Renal cortical epithelial cell (primary cell): ENCODE measurements around the gene ATOX1. TPM values are rescaled to one million over a fixed set of nuclear protein-coding genes. Genes with fewer than 3 reads are reported as not detected.
"Not testable (repeated sequence)": the region's sequence is repeated elsewhere in the genome, so short reads cannot be mapped to it uniquely, and the experiment has no call there.

Experiments
- DNase-seq: peaks from one replicate; pipeline ENCODE4 v3.0.0-alpha.2; 2011; ENCODE audit warnings: low read depth
- total RNA-seq: library from RNA; depleted of rRNA; stranded (reverse); fragments of >200 nt; gene quantifications from 2 replicates; pipeline ENCODE4 v1.2.3, GENCODE V29; 2014

ATOX1 gene, protein sequence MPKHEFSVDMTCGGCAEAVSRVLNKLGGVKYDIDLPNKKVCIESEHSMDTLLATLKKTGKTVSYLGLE
- 69.1 and 78.5 TPM in 2 replicates for total RNA-seq

DNA sequence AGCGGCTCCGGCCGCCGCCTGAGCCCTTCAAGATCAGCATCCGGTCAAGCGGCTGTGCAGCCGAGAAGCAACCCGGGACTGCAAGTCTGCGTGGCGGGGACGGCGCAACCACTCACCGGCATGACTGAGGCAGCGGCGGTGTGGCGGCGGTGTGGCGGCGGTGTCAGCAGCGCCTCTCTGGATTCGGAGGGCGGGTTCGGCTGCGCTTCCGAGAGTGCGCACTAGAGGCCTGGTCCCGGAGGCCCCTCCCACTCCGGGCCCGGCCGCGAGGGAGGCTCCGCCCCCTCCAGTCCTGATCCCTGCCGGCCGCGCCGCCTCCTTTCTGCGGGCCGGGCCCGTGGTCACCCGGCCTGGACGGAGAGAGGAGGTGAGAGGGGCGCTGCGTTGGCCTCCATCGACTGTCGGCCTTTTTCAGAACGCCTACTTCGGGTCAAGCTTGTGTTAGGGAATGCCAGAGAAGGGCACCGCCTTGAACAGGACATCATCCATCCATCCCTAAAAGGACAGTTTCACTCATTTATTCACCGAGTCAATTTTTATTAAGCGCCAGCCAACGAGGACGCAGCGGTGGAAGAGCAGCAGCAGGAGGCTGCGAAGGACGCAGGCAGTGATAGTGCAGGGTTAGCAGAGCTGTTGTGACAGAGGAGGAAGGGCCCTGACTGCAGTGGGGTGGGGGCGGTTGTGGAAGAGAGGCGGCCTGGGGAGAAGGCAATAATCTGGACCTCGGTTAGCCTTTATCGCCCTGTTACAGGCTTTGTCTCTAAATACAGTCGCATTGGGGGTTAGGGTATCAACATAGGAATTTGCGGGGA lies at the start of gene ATOX1:
Gene ATOX1, minus strand, starts transcription at position 202 of the 812 bp plus-strand sequence. Its CDS starts 80 bp downstream, at position 122.
- DNase-seq = peak; percentile 65

DNA sequence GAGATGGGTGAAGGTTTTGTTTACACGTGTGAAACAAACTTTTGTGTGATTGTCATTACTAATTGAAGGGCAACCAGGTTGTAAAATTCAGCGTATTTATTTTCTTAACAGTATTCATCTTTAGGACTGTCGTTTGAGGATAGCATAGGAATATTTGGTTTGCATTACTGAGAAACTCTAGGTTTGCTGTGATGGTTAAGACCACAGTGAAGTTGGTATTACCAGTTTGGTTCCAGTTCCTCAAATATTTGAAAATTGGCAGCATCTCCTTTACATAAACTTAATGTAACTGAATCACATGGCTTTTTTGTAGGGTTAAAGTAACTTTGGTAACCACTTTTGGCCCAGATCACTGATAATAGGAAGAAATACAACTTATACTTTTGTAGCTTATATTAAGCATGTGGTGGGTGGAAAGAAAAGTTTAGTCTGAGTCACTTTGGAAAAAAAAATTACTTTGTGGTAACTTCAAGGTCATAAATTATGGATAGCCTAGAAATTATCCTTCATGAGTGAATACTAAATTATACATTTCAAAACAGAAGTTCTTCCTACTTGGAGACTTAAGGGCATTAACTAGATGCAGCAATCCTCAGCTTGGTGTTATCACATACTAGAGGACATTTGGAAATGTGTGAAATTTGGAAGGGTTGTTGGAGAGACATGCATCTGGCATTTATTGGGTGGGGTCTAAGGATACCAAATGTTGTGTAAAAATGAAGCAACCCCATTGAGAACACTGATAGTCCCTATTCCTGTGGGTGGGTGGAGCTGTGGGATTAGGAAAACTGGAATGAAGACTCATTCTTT lies 47.2 kb upstream of the ATOX1 start:
- DNase-seq = no peak

DNA sequence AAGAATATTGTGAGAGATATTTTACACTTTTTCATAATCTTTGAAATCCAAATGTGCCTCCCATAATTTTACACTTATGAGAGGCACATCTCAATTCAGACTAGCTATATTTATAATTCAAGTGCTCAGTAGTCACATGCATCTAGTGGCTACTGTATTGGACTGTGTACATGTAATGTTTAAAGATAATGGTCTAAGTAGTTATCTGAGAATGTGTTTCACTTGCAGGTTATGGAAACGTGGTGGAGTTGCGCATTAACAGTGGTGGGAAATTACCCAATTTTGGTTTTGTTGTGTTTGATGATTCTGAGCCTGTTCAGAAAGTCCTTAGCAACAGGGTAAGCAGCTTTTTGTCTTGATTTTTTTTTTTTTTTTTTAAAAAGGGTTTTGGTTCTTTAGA lies 42.1 kb upstream of the ATOX1 start:
- DNase-seq = no peak

DNA sequence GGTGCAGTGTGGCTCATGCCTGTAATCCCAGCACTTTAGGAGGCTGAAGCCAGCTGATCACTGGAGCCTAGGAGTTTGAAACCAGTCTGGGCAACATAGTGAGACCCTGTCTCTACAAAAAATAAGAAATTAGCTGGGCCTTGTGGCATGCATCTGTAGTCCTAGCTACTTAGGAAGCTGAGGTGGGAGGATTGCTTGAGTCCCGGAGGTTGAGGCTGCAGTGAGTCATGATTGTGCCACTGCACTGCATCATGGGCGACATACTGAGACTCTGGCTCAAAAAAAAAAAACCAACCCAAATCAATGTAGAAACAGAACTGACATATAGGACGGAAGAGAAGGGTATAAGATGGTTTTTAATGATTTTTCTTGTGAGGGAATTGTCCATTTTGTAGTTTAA lies 41.0 kb upstream of the ATOX1 start:
- peak; percentile 17 for DNase-seq

DNA sequence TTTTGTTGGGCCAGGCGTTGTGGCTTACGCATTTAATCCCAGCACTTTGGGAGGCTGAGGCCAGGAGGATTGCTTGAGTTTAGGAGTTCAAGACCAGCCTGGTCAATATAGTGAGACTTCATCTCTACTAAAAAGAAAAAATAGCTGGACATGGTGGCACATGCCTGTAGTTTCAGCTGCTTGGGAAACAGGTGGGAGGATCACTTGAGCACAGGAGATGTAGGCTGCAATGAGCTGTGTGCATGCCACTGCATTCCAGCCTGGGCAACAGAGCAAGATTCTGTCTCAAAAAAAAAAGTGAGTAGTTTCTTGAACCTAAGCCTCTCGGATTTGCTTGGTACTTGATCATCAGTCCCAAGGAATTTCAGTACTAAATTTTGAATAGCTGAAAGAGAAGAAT lies 40.2 kb upstream of the ATOX1 start:
- no peak for DNase-seq

DNA sequence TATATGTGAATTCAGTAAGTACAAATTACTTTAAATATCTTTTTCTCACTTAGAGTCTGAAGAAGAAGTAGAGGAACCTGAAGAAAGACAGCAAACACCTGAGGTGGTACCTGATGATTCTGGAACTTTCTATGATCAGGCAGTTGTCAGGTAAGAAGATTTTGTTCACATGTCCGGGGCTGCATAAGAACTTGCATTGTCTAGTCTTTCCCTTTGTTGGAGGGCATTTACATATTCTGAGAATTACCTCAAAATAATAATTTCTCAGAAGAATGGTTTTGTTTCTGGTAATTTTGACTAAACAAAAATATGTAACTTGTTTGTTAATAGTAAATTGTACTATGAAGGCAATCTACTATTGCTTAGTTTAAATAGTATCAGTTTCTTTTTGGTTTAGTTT lies 37.0 kb upstream of the ATOX1 start:
- DNase-seq = no peak

DNA sequence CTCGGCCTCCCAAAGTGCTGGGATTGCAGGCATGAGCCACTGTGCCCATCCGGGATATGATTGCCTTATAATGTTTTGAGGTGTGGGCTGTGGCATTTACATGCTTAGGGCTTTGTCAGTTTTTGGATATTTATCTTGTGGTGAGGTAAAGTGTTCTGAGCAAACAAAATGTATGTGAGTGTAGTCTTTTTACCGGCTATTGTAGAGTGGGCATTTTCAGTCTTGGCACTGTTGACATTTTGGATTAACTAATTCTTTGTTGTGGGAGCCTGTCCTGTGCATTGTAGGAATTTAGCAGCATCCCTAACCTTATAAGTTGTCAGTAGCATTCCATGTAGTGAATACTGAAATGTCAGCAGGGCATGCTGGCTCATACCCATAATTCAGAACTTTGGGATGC lies 34.9 kb upstream of the ATOX1 start:
- no peak for DNase-seq

DNA sequence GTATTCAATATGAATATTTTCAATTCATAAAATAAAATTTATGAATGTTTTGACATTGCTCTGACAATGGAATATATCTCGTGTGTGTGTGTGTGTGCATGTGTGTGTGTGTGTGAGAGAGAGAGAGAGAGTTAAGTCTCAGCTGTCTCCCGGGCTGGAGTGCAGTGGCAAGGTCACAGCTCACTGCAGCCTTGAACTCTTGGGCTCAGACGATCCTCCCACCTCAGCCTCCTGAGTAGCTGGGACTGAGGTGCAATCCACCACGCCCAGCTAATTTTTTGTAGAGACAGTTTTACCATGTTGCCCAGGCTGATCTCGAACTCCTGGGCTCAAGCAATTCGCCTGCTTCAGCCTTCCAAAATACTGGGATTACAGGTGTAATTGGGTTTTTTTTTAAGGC lies 29.4 kb upstream of the ATOX1 start:
- no peak for DNase-seq

DNA sequence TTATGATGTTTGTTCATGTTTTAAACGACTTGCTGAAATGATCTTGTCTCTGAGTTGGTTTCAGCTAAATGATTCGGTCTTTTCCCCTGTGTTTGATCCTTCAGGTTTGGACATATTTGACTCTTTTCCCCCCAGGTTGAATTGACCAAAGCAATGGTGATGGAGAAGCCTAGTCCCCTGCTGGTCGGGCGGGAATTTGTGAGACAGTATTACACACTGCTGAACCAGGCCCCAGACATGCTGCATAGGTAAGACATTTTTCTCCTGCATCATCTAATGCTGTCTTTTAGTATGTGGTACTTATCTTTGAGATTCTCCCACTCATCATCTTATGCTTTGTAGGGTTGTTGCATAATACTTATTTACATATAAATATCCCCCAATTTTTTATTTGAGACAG lies 28.0 kb upstream of the ATOX1 start:
- DNase-seq = no peak

DNA sequence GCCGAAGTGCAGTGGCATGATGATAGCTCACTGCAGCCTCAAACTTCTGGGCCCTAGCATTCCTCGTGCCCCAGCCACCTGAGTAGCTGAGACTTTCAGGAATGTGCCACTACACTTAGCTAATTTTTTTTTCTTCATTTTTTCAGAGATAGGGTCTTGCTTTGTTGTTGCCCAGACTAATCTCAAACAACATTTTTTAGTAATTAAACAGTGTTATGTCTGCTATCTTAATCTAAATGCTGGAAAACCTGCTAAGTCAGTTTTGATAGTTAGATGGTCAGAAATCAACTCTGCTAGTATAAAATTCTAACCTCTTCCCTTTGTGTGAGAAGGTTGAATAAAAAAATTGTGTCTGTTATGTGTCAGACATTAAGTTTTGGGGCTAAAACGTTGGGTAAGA lies 25.7 kb upstream of the ATOX1 start:
- DNase-seq = no peak

DNA sequence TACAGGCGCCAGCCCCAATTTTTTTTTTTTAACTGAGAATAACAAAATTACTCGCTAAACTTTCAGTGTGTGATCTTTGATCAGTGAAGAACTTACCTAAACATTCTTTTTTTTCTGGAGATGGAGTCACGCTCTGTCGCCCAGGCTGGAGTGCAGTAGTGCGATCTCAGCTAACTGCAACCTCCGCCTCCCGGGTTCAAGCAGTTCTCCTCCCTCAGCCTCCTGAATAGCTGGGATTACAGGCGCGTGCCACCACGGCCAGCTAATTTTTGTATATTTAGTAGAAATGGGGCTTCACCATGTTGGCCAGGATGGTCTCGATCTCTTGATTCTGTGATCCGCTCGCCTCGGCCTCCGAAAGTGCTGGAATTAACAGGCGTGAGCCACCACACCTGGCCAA lies 25.2 kb upstream of the ATOX1 start:
- not testable (repeated sequence) for DNase-seq

DNA sequence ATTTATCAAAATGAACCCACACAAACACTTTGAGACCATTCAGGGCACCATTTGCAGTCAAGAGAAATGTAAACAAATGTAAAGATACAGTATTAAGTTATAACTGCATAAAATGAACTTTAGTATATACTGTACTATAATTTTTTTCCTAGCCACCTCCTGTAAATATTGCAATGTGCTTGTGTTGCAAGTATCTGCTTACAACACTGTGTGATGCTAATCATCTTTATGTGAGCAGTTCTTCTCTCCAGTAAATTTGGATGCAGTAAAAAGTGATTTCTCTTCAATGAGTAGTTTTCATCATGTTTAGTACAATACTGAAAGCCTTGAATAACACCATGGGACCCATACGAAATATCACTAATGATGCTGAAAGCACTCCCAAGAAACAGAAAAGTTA lies 22.8 kb upstream of the ATOX1 start:
- DNase-seq = no peak

DNA sequence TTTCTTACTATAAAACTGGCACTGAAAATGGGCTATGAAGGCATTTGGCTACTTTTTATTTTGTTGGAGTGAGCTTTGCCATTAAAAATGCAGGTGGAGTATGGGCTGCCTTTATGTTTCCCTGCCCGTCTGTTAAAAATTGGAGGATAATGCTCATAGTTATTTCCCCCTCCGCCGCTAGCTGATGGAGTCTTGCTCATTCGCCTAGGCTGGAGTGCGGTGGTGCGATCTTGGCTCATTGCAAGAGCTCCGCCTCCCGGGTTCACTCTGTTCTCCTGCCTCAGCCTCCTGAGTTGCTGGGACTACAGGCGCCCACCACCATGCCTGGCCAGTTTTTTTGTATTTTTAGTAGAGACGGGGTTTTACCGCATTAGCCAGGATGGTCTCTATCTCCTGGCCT lies 21.9 kb upstream of the ATOX1 start:
- DNase-seq = no peak

DNA sequence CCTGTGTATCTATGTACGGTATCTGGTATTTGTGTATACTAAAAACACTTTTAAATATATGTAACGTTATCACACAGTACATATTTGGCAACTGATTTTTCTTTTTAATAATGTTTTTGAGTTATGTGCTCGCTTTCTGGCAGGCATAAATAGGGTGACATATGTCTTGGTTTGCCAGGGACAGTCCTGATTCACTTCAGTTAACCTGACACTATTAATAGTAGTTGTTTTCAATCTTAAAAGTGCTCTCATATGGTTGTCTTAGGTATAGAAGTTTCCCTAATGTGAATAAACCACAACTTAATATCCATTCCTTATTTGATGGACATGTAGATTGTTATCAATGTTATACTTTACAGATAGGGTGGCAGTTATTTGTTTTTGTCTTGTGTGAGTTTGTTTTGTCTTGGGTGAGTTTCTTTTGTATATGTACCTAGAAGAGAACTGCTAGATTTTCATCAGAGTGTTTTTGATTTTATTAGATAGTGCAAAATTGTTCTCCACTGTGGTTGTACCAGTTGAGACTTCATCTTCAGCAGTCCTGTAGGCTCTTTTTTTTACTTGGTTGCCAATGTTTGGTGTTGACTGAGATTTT lies 21.2 kb upstream of the ATOX1 start:
- no peak for DNase-seq

DNA sequence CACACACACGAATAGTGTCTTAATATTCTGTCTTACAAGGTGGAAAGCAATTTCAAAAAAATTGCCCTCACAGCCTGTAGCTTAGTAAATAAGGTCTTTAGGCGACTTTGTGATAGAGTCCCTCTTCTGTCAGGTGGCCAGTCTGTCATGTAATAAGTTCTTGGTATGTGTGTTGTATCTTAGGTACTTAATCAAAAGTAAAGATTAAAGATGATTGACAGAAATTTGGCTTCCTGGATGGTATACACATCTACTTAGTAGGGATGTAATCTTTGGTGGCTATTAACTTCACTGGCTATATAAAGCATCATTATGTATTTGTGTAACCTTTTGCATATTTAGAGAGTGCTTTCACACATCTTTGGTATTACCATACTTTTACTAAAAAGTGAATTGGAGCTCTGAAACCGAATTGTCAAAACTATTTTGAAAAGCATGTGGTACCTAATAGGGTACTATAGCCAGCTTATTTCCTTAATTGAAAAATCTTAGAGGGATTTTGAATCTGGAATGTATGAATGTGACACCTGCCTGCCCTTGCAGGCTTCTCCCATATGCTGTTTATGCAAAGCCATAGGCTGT lies 16.7 kb upstream of the ATOX1 start:
- DNase-seq = no peak

DNA sequence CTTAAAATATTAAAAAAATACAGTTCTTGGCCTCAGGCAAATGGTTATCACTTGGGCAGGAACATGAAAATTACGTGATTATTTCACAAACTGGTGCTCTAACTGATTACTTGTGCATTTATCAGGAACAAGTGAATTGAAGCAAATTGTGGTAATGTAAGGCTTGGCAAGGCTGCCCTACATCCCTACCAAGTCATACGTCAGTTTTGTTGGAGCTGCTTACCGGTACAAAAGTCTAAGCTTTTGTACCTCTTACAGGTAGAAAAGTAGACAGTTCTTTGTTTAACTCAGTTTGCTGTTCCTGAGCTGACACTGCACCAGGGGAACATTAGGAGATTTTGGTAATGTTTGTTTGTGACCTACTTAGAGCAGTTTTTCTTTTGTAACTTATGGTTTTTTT lies 15.5 kb upstream of the ATOX1 start:
- no peak for DNase-seq

DNA sequence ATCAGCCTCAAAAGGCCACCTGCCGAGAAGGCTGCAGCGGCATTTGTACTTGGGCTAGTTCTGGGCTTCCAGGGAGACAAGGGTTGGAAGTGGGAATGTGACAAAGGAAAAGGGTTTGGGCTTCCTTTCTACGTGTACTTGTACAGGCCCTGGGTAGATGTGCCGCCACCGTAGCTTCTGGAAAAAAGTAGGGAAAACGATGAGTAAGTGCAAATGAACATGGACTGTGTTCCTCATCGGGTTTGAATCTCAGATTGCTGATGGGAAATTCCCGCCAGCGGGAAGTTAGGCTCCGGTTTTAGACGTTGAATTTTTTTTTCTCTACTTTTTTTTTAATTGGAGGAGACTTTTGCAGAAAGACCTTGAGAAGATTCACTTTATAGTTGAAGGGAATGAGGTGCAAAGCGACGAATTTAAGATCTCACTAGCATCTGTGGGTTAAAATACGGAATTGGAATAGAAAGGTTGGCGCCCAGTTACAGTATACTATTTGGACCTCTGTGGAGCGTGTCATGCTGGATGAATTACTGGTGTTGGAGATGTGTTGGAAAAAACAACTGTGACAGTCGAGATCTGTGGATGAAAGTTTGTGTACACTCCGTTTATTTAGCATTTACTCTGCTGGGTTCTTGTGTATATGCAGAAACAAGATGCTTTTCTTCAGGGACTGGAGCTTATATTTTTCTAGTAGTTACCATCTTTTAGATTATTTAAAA lies 14.6 kb upstream of the ATOX1 start:
- peak; percentile 42 for DNase-seq

DNA sequence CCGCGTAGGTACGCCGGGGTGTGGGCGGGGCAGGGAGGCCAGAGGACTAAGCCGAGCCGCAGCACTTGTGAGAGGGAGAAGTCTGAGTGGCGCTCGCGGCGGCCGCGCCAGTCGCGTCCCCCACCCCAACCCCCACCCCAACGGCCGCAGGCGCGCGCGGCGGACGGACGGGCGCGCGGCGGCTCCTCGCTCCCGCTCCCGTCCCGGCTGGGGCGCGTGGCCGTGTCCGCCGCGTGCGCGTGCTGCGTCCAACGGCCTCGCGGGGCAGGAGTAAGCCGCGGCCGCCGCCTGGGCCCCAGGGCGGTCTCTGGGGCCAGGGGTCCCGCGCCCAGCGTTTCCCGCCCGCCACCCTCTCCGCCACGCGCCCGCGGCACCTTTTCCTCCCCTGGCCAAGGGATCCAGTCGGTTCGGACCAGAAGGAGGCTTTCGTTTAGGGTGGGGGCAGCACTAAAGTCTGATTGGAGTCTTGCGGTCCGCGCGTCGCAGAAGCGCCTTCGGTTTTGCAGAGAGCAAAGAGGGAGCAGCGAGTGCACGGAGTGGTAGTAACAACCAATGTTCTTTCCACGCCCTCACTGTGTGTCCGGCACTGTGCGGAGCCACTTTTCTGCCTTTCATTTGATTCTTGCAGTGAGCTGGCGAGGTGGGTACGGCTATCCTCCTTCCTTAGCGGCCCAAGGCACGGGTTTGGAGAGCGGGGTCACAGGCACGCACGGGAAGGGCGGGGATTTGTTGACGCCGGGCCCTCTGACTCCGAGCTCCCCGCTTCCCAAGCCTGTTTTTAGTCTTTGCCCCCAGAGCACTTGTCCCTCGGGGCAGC lies 13.8 kb upstream of the ATOX1 start:
- no peak for DNase-seq

DNA sequence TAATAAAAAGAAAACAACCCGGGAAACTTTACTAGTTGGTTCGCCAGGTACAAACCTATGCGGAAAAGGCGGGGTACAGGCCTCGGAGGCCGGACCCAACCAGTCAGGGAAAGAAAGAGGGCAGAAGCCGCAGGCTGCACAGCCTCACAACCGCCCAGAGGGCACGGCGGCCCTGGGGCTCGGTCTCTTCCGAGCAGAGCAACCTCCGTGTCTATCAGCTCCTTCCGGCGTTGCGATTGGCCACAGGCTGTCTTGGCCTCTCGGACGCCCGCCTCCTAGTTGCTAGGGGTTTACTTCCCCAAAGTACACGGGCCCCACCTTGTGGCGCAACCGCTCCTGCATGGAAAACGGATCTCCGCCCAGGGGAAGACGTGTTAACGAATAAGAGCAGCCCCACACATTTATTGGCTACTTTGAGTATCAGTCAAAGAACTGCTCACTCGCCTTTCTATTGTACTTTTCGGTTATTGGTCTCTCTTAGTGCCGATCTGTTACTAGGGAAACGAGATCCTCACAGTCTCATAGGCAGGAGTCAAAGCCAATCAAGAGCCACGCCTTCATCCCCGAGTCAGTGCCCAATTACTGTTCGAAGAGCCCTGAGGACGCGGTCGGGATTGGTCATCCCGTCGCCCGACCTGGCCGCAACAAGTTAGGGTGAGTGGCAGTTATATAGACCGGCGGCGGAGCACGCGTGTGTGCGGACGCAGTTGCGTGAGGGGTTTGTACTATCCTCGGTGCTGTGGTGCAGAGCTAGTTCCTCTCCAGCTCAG lies 13.0 kb upstream of the ATOX1 start, which contains the start of gene G3BP1:
Gene G3BP1, plus strand, starts transcription at position 696 of the 770 bp plus-strand sequence. CDS start 14,667 bp downstream, outside the sequence.
- DNase-seq = peak; percentile 100
